Superior temporal gyrus (tissue), 1 donor: ENCODE measurements around the gene AMT.
"Not testable (repeated sequence)": the region's sequence is repeated elsewhere in the genome, so short reads cannot be mapped to it uniquely, and the experiment has no call there.

ENCODE experiments used
- DNase-seq: peaks from one replicate; pipeline ENCODE4 v3.0.0-alpha.2; 2016; ENCODE audit errors: extremely low spot score

AMT gene

DNA sequence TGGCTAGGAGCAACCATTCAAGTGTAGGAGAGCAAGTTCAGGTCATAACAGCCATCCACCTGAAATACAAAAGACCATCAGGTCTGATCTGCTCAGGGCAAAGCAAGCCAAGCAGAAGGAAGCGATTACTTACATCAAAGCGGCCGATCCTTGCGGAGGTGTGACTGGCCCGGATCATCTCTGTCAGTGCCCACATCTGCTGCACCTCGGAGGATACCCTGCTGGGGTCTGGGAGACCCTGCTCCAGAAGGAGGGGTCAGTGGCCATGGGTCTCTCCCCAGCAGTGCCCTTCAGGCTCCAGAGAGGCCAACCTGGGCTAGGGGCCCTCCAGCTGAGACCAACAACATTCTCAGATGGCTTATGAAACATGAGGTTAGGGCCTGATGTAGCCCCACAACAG is 2.5 kb upstream of the AMT start:
- no peak for DNase-seq

DNA sequence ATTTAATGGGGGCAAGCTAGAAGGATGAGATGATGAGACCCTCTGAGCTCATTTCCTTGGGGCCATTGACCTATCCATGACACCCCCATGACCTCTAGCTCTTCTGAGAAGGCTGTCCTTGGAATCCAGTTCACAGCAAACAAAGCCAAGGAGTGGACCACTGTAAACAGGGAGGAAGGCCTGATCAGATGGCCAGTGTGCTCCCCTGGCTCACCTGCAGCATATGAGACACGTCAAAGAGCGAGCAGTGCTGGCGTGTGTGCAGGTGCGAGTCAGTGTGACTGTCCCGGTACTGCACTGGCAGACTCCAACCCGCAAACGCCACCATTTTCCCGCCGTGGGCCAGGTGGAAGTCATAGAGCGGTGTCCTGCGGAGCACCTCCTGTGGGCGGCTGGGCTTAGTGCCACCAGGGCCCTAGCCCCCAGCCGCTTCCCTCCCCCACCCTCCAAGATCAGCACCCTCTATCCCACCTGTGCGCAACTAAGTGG is 339 bp downstream of the AMT start:
- no peak for DNase-seq

DNA sequence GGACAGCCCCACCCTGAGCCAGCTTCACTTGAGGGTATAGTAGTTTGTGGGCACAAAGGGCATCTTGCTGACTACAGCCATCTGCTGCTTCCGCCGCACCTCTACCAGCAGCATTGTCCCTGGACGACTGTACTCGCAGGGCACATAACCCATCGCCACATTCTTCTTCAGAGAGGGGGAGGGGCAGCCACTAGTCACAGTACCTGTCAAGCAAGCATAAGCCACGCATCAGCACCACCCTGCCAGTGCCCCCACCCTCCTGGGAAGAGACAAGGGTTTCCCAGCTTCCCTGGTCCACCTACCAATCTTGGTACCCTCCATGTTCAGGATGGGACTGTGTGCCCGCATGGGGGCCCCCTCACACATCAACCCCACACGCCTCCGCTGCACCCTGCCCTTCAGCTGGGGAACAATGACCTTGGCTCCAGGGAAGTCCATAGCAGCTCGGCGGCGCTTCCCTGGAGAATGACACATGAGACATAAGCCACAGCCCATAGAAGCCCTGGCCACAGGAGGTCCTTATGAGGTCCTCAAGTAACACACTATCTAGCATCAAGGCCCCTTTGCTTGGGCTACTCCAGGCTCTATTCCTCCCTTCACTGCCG is 4.7 kb downstream of the AMT start:
- no peak for DNase-seq

DNA sequence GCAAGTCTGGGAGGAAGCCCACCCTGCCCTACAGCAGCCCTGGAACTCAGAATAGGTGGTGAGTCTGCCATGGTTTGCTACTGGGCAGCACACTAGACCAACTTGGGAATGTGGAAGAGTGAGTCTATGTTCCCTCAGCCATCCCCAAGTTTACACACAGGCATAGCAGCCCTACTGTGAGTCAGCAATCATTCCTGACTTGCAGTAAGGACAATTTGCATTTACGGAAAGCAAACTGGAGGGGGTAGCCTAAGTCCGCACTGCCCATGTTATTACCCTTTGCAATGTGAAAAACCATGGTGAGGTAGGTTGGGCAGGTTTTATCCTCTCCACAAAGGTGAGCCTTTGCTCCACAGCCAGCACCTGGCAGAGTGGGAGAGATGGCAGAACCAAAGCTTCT is 5.4 kb downstream of the AMT start:
- no peak for DNase-seq

DNA sequence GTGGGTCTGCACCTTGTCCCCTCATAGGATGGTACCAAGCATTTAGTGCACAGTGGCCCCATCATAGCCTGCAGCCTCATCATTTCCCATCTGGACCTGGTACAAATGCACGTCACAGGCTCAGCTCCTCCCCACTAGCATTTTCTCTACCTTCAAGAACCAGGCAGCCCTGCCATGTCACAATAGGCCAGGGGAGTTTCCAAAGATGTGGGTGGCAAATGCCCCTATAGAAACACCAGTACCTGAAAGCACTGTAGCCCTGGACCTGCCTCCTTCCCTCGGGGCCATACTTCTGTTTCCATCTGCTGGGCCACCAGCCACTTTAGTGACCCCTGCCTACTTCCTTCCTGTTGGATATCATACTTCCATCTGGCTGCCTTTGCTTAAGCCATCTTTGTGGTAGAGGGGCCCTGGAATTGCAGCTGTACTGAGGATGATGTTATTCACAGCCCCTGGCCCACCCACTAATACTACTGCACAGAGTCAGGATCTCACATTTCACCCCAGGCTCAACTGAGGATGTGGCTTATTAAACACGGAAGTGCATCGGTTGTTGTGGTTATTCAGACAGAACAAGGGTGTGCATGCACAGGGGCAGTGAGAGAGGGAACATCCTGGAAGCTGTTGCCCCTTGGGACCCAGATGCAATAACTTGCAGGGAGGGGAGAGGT is 6.2 kb downstream of the AMT start:
- no peak for DNase-seq

DNA sequence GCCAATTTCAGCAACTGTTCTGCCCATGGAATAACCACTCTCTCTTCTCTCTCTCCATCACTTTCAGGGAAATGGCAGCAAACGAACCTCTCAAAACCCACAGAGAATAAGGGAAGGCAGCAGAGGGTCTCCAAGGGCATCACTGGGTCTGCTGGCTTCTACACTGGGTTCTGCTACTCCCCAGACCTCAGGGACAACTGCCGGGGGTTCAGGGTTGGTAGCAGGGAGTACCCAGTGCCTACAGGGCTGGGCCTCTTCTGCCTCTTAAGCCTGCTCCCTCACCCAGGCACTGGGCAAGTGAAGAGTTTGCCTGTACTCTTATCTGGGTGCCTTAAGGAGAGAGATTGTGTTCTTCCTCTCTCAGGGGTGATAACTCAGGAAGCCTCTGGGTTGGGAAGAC is 7.5 kb downstream of the AMT start:
- no peak for DNase-seq

DNA sequence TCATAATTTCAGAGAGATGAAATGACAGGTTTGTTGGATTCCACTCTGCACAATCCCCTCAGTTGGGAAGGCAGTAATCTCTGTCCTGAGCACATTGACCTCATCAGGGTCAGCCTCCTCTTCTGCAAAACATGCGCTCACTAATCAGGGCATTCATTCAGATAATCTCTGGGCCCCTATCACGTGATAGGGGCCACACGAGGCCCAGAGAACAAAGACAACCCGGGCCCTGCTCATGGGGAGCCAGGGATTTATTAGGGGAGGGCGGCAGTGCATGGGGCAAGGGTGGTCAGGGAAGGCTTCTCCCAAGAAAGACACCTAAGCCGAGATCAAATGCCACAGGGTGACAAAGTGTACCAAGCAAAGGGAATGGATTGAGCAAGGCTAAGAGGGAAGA is 8.9 kb downstream of the AMT start:
- no peak for DNase-seq

DNA sequence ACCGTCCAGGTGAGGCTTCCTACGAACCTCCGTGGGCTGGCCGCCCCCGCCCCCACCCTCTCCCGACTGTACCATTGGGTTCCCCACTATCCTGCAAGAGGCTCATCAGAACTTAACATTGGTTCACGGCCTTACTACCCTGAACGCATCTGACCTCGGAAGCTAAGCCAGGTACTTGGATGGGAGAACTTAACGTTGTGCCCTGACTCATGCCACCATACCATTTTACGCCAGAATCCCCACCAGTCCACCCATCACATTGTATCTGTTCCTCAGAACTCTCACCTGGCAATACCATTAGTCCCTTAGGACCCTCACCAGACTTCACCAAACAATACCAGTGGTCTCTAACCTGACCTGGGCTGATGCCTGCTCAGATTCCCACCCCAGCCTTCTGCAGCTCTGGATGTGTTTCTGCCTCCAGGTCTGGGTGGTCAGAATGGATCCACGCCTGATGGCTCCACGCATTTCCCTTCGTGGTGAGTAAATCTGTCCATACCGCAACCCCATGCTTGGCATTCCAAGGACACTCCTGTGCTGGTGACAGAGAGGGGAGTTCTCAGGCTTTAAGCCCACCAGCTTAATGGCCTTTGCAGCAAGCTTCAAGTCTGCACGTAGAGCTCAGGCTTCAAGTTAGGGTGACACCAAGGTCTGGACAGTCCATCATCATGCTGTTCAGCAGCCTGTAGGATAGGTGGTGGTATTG is 9.5 kb downstream of the AMT start:
- DNase-seq = no peak

DNA sequence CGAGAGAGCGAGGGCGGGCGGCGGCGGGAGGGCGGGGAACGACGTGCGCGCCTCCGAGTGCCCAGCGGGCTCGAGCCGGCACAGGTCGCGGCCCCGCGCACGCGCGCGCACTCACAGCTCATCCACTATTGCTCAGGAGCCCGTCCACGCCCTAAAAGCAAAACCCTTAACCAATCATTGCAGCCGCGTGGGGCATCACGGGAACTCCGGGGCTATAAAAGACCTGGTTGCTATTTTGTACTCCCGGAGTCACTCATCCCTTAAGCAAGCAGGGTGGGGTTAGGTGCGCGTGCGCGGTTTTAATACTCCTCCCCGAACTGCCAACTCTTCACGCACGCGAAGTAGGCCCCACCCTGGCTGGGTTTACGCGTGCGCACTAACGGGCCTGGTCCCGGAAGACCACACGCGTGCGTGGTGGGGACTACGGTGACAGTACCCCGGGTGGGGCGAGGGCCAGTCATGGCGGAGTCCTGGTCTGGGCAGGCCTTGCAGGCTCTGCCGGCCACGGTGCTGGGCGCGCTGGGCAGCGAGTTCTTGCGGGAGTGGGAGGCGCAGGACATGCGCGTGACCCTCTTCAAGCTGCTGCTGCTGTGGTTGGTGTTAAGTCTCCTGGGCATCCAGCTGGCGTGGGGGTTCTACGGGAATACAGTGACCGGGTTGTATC is 10.2 kb downstream of the AMT start, which contains the start of the genes RHOA and TCTA:
Gene RHOA (minus strand): TSS at position 9 of the 664 bp plus-strand sequence. CDS start 36,387 bp downstream, outside the sequence.
Gene TCTA (plus strand): TSS at position 456 of the 664 bp plus-strand sequence. CDS start 4 bp downstream, at position 460.
- DNase-seq = peak; percentile 100

DNA sequence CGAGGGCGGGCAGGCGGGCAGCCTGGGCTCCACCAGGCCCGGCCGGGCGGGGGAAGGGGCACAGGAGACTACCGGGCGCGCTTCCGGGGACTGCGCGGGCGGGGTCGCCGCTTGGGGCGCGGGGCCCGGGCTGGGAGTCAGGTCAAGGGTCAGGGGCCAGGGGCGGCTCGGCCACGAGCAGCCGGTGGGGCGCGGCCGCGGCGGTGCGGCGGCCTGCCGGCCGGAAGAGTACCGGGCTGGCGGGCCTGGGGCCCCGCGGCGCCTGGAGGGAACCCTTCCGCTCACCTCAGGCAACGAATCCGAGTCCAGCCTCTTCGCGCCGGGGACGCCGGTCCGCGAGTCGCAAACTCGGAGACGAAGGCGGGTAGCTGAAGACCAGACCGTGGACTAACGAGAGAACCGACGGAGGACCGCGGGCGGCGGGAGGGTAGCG is 10.7 kb downstream of the AMT start:
- DNase-seq = no peak

DNA sequence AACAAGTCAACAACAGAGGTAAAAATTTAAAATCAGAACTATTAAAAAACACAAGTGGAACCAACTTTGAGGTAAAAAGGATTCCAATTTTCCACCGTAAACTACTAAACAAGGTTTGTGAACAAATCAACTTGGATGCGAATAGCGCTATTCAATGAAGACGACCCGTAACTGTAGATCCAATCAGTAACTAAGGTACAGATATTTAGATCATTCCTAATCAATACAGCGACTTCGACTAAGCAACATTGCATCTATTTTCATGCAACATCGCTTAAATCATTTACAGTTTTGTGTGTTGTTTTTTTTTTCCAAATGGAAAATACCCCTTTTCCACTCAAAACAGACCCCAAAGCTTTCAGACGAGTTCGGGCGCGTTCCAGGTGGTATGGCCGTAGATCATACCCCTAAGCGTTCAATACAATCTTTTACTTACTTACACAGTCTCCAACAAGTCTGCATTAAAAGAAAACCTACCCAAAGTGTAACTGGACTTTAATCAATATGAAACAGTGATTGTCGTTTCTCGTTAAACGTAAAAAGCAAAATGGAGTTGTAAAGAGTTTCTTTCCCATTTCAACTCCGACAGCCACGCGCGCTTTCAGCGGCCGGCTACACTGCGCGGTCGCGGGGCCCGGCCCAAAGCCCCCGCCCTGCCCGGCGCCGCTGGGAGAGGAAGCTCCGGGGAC is 11.3 kb downstream of the AMT start:
- peak; percentile 43 for DNase-seq

DNA sequence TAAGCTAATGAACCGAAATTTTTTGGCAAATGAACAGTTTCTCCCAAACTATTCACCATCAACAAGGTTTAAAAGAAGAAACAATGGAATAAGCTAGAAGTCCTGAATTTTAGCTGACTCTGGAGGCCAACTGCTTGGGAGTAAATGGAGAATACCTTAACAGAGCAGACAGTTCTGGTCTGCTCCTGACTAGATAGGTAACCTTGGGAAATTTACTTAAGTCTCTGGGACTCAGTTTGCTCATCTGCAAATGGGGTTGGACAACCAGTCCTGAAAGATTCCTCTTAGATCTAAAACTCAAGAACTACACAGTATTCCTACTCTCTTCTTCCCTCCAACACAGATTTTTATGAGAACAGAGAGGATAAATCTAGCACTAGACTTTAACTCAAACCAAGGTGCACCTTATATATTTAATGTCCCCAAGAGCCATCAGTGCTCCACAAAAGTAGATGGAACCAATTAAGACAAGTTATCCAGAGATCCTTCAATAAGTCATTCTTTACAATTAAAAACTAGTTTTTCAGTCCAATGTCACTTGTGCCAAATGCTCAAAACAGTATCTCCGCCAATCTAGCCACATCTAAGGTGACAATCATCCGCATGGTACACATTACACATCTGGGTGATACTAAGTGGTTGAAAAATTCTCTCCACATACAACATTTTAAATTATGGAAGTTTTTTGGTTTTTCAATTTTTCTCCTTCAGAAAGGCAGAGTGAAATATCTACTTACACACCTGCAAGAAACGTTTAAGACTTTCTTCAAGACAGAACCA is 12.0 kb downstream of the AMT start:
- DNase-seq = no peak

DNA sequence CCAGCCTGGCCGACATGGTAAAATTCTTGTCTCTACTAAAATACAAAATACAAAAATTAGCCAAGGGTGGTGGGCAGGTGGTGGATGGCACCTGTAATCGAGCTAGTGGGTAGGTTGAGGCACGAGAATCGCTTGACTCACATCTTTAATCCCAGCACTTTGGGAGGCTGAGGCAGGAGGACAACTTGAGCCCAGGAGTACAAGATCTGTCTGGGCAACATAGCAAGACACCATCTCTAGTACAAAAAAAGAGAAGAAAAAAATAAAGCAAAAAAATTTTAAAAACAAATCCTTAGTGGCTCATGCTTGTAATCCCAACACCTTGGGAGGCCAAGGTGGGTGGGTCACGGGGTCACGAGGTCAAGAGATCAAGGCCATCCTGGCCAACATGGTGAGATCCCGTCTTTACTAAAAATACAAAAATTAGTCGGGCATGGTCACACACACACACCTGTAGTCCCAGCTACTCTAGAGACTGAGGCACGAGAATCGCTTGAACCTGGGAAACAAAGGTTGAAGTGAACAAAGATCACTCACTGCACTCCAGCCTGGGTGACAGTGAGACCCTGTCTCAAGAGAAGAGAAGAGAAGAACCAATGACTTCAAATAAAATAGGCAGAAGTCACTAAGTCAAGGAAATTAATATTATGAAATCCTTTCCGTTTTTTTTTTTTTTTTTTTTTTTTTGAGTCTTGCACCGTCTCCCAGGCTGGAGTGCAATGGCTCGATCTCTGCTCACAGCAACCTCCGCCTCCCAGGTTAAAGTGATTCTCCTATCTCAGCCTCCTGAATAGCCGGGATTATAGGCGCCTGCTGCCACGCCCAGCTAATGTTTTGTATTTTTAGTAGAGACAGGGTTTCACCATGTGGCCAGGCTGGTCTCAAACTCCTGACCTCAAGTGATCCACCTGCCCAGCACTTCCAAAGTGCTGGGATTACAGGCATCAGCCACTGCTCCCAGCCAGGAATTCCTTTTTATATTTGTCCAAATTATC is 15.4 kb downstream of the AMT start:
- no peak for DNase-seq

DNA sequence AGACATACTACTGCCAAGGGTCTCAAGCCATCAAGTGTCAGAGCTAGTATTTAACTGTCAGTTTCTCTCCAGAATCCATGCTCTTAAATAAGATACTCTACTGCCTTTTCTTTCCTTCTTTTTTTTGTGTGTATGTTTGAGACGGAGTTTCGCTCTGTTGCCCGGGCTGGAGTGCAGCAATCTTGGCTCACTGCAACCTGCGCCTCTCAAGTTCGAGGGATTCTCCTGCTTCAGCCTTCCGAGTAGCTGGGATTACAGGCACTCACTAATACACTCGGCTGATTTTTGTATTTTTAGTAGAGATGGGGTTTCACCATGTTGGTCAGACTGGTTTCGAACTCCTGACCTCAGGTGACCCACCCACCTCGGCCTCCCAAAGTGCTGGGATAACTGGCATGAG is 16.7 kb downstream of the AMT start:
- not testable (repeated sequence) for DNase-seq

DNA sequence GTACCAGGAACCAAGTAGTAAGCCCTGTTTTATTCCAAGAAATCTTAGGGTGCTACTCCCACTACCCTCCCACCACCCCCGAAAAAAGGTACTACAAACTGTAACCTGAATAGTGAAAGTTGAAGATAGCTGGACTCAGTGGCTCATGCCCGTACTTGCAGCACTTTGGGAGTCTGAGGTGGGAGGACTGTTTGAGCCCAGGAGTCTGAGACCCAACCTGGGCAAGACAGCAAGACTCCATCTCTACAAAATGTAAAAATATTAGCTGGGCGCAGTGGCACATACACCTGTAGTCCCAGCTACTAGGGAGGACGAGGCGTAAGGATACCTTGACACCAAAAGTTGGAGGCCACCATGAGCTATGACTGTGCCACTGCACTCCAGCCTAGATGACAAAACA is 18.4 kb downstream of the AMT start:
- no peak for DNase-seq

DNA sequence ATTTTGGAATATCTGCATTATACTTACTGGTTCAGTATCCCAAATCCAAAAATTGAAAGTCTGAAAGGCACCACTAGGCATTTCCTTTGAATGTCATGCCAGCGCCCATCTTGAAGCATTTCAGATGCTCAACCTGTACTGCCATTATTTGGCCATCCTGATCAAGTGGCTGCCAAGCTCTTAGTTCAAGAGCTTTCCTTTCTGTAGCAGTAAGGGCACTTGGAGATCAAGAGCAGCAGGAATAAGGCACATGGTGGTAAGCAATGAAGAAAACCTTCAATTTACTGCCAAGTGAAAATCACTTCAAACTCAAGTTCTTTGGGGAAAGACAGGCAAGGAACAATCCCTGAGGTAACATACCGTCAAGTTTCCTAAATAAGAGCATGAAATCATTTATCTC is 20.5 kb downstream of the AMT start:
- DNase-seq = no peak

DNA sequence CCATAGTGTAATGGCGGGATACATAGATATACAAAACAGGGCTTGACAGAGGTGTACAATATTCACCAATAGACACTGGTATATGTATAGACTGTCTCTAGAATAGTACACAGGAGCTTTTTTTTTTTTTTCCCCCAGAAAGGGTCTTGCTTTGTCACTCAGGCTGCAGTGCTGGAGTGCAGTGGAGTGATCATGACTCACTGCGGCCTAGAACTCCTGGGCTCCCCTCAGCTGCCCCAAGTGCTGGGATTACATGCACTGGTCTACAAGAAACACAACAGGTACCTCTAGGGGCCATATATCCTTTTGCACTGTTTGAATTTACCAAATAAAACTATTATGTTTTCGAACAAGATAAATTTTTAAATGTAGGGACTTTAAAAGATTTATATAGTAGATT is 22.8 kb downstream of the AMT start:
- DNase-seq = no peak

DNA sequence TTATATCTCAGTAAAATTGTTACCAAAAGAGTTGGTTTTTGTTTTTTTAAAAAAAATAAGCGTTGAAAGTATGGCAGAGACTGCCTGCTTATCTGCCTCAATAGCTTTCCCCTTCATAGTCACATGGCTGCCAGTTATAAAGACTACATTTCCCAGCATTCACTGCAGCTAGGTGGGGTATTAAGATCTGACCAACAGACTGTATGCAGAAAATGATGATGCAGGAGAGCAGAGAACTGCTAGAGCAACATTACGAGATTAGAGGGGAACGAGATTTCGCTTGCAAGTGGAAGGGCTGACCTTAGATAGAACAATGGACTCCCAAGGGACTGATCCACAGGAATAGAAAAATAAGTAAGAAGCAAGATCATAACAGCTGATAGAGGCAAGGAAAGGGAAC is 24.8 kb downstream of the AMT start:
- peak; percentile 69 for DNase-seq

DNA sequence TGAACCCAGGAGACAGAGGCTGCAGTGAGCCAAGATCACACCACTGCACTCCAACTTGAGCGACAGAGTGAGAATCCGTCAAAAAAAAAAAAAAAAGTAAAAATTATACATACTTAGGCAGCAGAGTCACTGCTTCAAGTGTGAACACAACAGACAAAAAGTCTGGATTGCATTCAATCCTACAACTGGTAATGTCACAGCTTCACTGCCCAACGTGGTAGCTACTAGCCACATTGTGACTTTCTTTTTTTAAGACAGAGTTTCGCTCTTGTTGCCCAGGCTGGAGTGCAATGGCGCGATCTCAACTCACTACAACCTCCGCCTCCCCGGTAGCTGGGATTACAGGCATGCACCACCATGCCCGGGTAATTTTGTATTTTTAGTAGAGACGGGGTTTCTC is 31.0 kb downstream of the AMT start:
- DNase-seq = not testable (repeated sequence)

DNA sequence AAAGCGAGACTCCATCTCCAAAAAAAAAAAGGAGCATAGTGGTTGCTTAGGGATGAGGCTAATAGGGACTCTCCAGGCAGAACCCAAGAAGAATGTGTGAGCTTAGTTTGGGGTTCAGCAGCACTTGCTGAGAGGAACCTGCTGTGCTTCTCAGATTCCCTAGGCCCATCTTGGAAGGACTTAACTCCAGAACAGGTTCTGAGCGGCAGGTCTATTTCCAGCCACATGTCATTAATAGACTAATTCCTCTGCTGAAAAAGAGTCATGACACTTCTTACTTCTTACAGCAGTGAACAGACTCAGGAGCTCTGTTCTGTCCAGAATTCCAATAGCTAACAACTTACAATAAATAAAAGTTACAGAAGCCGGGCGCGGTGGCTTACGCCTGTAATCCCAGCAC is 33.0 kb downstream of the AMT start:
- no peak for DNase-seq
